Measurements from ENCODE around the gene KMT2C.

KMT2C gene

GRCh38 chr7:152133804-152134203 is 302.0 kb downstream of the KMT2C start:
- H3K4ac ChIP-seq (ENCODE audit: low read depth in 1 of 2, low read length in 2 of 2): no peak overlapping the region
- H2AFZ ChIP-seq (ENCODE audit: low read depth, low read length): no peak overlapping the region
- no peak for DNase-seq
- no peak overlapping the region for H3K14ac ChIP-seq (ENCODE audit: low read length in 2 of 2)
- no peak overlapping the region for H3K4me2 ChIP-seq (ENCODE audit: low read length, poor library complexity, severe bottlenecking)
- peaks cover 49 to 83% of the 10 kb centered on the region in 2 experiments for H3K36me3 ChIP-seq (ENCODE audit: control insufficient read depth in 1 of 2, insufficient read depth in 2 of 2, low read depth in 1 of 2, low read length in 2 of 2)
- no peak overlapping the region for H2BK5ac ChIP-seq (ENCODE audit: low read depth, low read length, poor library complexity, severe bottlenecking)
- H2BK15ac ChIP-seq (ENCODE audit: low read depth, poor library complexity, severe bottlenecking): no peak overlapping the region
- no peaks in the 10 kb centered on the region for H3K9me3 ChIP-seq (ENCODE audit: control insufficient read depth, low read length)
- H3K27me3 ChIP-seq (ENCODE audit: control insufficient read depth in 1 of 2, insufficient read depth in 1 of 2, low read length in 2 of 2): no peaks in the 10 kb centered on the region
- no peak overlapping the region for H3K27ac ChIP-seq (ENCODE audit: low read length, poor library complexity, severe bottlenecking)
- peaks cover 4% of the 10 kb centered on the region for H3K4me1 ChIP-seq (ENCODE audit: control insufficient read depth, insufficient read depth, low read depth, low read length)
- no peak overlapping the region for H3K18ac ChIP-seq (ENCODE audit: low read depth in 1 of 2, low read length in 2 of 2)
- H2BK12ac ChIP-seq (ENCODE audit: low read length in 2 of 2): no peak overlapping the region
- H2BK120ac ChIP-seq (ENCODE audit: low read depth, low read length): no peak overlapping the region
- 97% methylated on average over 13 of the region's 13 CpGs for WGBS
- peak overlapping the region; percentile 53 for H4K8ac ChIP-seq (ENCODE audit: low read length)
- no peak overlapping the region for H4K91ac ChIP-seq (ENCODE audit: low read length)
- no peak overlapping the region for H3K4me3 ChIP-seq (ENCODE audit: insufficient read depth in 1 of 2, low read depth in 1 of 2, low read length in 2 of 2)
- no peak overlapping the region for H3K23ac ChIP-seq (ENCODE audit: low read length in 2 of 2)
- H2AK5ac ChIP-seq (ENCODE audit: low read length, severe bottlenecking): no peak overlapping the region
- H3K9ac ChIP-seq (ENCODE audit: low read length): no peak overlapping the region
- peaks cover 15% of the 10 kb centered on the region for H3K79me1 ChIP-seq (replicated peaks; ENCODE audit: low read length, poor library complexity, severe bottlenecking)

- Histone ChIP-seq H3K4me1 (ENCODE audit: control insufficient read depth, insufficient read depth, low read depth, low read length) (peaks cover 4% of the 10 kb centered on the region), H3K4ac (ENCODE audit: low read depth in 1 of 2, low read length in 2 of 2) (no peak overlapping the region), H2AFZ (ENCODE audit: low read depth, low read length) (no peak overlapping the region), H2AK5ac (ENCODE audit: low read length, severe bottlenecking) (no peak overlapping the region), H3K9ac (ENCODE audit: low read length) (no peak overlapping the region), H3K79me1 (replicated peaks; ENCODE audit: low read length, poor library complexity, severe bottlenecking) (peaks cover 15% of the 10 kb centered on the region), H4K91ac (ENCODE audit: low read length) (no peak overlapping the region), H3K23ac (ENCODE audit: low read length in 2 of 2) (no peak overlapping the region), H3K36me3 (ENCODE audit: control insufficient read depth in 1 of 2, insufficient read depth in 2 of 2, low read depth in 1 of 2, low read length in 2 of 2) (peaks cover 52 to 81% of the 10 kb centered on the region in 2 experiments), H3K27ac (ENCODE audit: low read length, poor library complexity, severe bottlenecking) (no peak overlapping the region), H4K8ac (ENCODE audit: low read length) (no peak overlapping the region), H2BK15ac (ENCODE audit: low read depth, poor library complexity, severe bottlenecking) (no peak overlapping the region), H3K9me3 (ENCODE audit: control insufficient read depth, low read length) (no peaks in the 10 kb centered on the region), H3K4me2 (ENCODE audit: low read length, poor library complexity, severe bottlenecking) (no peak overlapping the region), H3K18ac (ENCODE audit: low read depth in 1 of 2, low read length in 2 of 2) (no peak overlapping the region), H2BK12ac (ENCODE audit: low read length in 2 of 2) (no peak overlapping the region), H2BK5ac (ENCODE audit: low read depth, low read length, poor library complexity, severe bottlenecking) (no peak overlapping the region), H3K14ac (ENCODE audit: low read length in 2 of 2) (no peak overlapping the region), H2BK120ac (ENCODE audit: low read depth, low read length) (no peak overlapping the region), H3K27me3 (ENCODE audit: control insufficient read depth in 1 of 2, insufficient read depth in 1 of 2, low read length in 2 of 2) (no peaks in the 10 kb centered on the region), H3K4me3 (ENCODE audit: insufficient read depth in 1 of 2, low read depth in 1 of 2, low read length in 2 of 2) (no peak overlapping the region)
- WGBS: 100% methylated on average over 3 of the region's 5 CpGs
- no peak for DNase-seq
These were observed 303.0 kb downstream of the KMT2C start for GRCh38 chr7:152132812-152133211.

DNA sequence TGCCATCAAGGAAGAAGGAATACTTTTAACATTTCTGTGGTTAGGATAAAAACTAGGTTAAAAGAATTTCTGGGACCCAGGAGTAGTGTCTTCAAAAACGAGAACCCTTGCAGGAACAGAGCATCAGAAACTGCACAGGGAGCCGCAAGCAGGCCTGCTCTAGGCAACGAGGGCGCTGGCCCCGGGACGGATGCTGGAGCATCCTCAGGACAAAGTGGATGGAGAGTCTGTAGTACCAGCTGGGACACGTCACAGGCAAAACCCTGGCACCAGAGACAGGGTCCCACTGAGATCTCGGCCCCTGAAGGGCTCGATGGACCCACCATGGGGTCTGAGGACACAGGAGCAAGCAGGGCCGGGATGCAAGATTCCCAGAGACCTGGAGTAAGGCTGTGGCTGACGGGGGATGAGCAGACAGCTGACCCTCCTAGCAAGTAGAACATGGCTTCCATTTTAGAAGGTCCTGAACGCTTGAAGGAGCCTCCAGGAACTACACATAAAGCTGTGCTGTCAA is 303.8 kb downstream of the KMT2C start:
- Histone ChIP-seq H2AK5ac (ENCODE audit: low read length, severe bottlenecking) (no peak overlapping the region), H3K9ac (ENCODE audit: low read length) (no peak overlapping the region), H4K91ac (ENCODE audit: low read length) (no peak overlapping the region), H2BK12ac (ENCODE audit: low read length in 2 of 2) (no peak overlapping the region), H3K36me3 (ENCODE audit: control insufficient read depth in 1 of 2, insufficient read depth in 2 of 2, low read depth in 1 of 2, low read length in 2 of 2) (peaks cover 54 to 81% of the 10 kb centered on the region in 2 experiments), H2BK15ac (ENCODE audit: low read depth, poor library complexity, severe bottlenecking) (no peak overlapping the region), H3K4ac (ENCODE audit: low read depth in 1 of 2, low read length in 2 of 2) (no peak overlapping the region), H3K79me1 (replicated peaks; ENCODE audit: low read length, poor library complexity, severe bottlenecking) (peaks cover 18% of the 10 kb centered on the region), H3K27me3 (ENCODE audit: control insufficient read depth in 1 of 2, insufficient read depth in 1 of 2, low read length in 2 of 2) (no peaks in the 10 kb centered on the region), H3K4me3 (ENCODE audit: insufficient read depth in 1 of 2, low read depth in 1 of 2, low read length in 2 of 2) (no peak overlapping the region), H3K14ac (ENCODE audit: low read length in 2 of 2) (no peak overlapping the region), H3K18ac (ENCODE audit: low read depth in 1 of 2, low read length in 2 of 2) (no peak overlapping the region), H3K27ac (ENCODE audit: low read length, poor library complexity, severe bottlenecking) (no peak overlapping the region), H2BK5ac (ENCODE audit: low read depth, low read length, poor library complexity, severe bottlenecking) (no peak overlapping the region), H4K8ac (ENCODE audit: low read length) (no peak overlapping the region), H3K9me3 (ENCODE audit: control insufficient read depth, low read length) (no peaks in the 10 kb centered on the region), H3K4me2 (ENCODE audit: low read length, poor library complexity, severe bottlenecking) (no peak overlapping the region), H2BK120ac (ENCODE audit: low read depth, low read length) (no peak overlapping the region), H2AFZ (ENCODE audit: low read depth, low read length) (no peak overlapping the region), H3K23ac (ENCODE audit: low read length in 2 of 2) (no peak overlapping the region), H3K4me1 (ENCODE audit: control insufficient read depth, insufficient read depth, low read depth, low read length) (peaks cover 2% of the 10 kb centered on the region)
- WGBS: 97% methylated on average over 12 of the region's 12 CpGs
- DNase-seq: no peak

GRCh38 chr7:152130658-152131590 is 304.9 kb downstream of the KMT2C start:
- H2BK120ac ChIP-seq (ENCODE audit: low read depth, low read length): no peak overlapping the region
- H4K91ac ChIP-seq (ENCODE audit: low read length): no peak overlapping the region
- no peak overlapping the region for H3K18ac ChIP-seq (ENCODE audit: low read depth in 1 of 2, low read length in 2 of 2)
- no peak for DNase-seq
- H2BK15ac ChIP-seq (ENCODE audit: low read depth, poor library complexity, severe bottlenecking): no peak overlapping the region
- no peak overlapping the region for H2AK5ac ChIP-seq (ENCODE audit: low read length, severe bottlenecking)
- H3K4me2 ChIP-seq (ENCODE audit: low read length, poor library complexity, severe bottlenecking): no peak overlapping the region
- no peaks in the 10 kb centered on the region for H3K9me3 ChIP-seq (ENCODE audit: control insufficient read depth, low read length)
- peaks cover 2% of the 10 kb centered on the region for H3K4me1 ChIP-seq (ENCODE audit: control insufficient read depth, insufficient read depth, low read depth, low read length)
- no peaks in the 10 kb centered on the region for H3K27me3 ChIP-seq (ENCODE audit: control insufficient read depth in 1 of 2, insufficient read depth in 1 of 2, low read length in 2 of 2)
- no peak overlapping the region for H3K27ac ChIP-seq (ENCODE audit: low read length, poor library complexity, severe bottlenecking)
- H2BK12ac ChIP-seq (ENCODE audit: low read length in 2 of 2): peak overlapping the region in 1 of 2 experiments; percentile 27
- peaks cover 61 to 88% of the 10 kb centered on the region in 2 experiments for H3K36me3 ChIP-seq (ENCODE audit: control insufficient read depth in 1 of 2, insufficient read depth in 2 of 2, low read depth in 1 of 2, low read length in 2 of 2)
- no peak overlapping the region for H4K8ac ChIP-seq (ENCODE audit: low read length)
- H3K79me1 ChIP-seq (replicated peaks; ENCODE audit: low read length, poor library complexity, severe bottlenecking): peaks cover 26% of the 10 kb centered on the region
- WGBS: 97% methylated on average over 36 of the region's 37 CpGs
- peak overlapping the region in 1 of 2 experiments; percentile 30 for H3K4me3 ChIP-seq (ENCODE audit: insufficient read depth in 1 of 2, low read depth in 1 of 2, low read length in 2 of 2)
- no peak overlapping the region for H3K9ac ChIP-seq (ENCODE audit: low read length)
- no peak overlapping the region for H2AFZ ChIP-seq (ENCODE audit: low read depth, low read length)
- no peak overlapping the region for H3K4ac ChIP-seq (ENCODE audit: low read depth in 1 of 2, low read length in 2 of 2)
- no peak overlapping the region for H3K14ac ChIP-seq (ENCODE audit: low read length in 2 of 2)
- no peak overlapping the region for H3K23ac ChIP-seq (ENCODE audit: low read length in 2 of 2)
- H2BK5ac ChIP-seq (ENCODE audit: low read depth, low read length, poor library complexity, severe bottlenecking): no peak overlapping the region

Measured in mesenchymal stem cell (in vitro differentiated cells and primary cell).